DND-41 (cell line): ENCODE results near the gene CSF3.

Experiments used
- ATAC-seq: fragments of 200-7000 bp; cut with Tn5 transposase; 3 replicates; pipeline ENCODE4 v1.9.1; 2021; ENCODE audit warnings: low read depth; ENCODE audit not compliant: insufficient read depth
- DNase-seq: peaks from one replicate; pipeline ENCODE4 v3.0.0-alpha.2; 2020
- H2AFZ ChIP-seq: 2 replicates; pipeline ENCODE4 v1.6.0; 2012; ENCODE audit warnings: low read depth, low read length
- H3K27ac ChIP-seq: 2 replicates; pipeline ENCODE4 v1.5.1; 2012; ENCODE audit warnings: low read length, inconsistent platforms
- H3K27me3 ChIP-seq: fragments of 200-600 bp; sonication (generic); 2 replicates; pipeline ENCODE4 v1.6.0; 2012; ENCODE audit warnings: low read length, mild to moderate bottlenecking, inconsistent platforms; ENCODE audit not compliant: insufficient read depth, poor library complexity
- H3K36me3 ChIP-seq: 2 replicates; pipeline ENCODE4 v1.5.1; 2012; ENCODE audit warnings: low read length, inconsistent platforms; ENCODE audit not compliant: insufficient read depth
- H3K4me1 ChIP-seq: 2 replicates; pipeline ENCODE4 v1.5.1; 2012; ENCODE audit warnings: mild to moderate bottlenecking, low read length; ENCODE audit not compliant: insufficient read depth
- H3K4me2 ChIP-seq: 2 replicates; pipeline ENCODE4 v1.6.0; 2012; ENCODE audit warnings: mild to moderate bottlenecking, moderate library complexity, low read length, inconsistent platforms; ENCODE audit not compliant: insufficient read depth
- H3K4me3 ChIP-seq, 2 experiments: fragments of 200-600 bp in 1 of 2; shearing (Covaris generic) in 1 of 2; 2 replicates each; pipeline ENCODE4 v1.5.1; 2012 to 2016; ENCODE audit warnings: inconsistent platforms in 2 of 2, low read length in 2 of 2, mild to moderate bottlenecking in 2 of 2, low read depth in 1 of 2, moderate library complexity in 1 of 2
- H3K79me2 ChIP-seq: 2 replicates; pipeline ENCODE4 v1.6.0; 2012; ENCODE audit warnings: low read length, inconsistent platforms; ENCODE audit not compliant: insufficient read depth
- H3K9ac ChIP-seq: 2 replicates; pipeline ENCODE4 v1.6.0; 2012; ENCODE audit warnings: low read depth, mild to moderate bottlenecking, inconsistent platforms, low read length, moderate library complexity
- H3K9me3 ChIP-seq: 2 replicates; pipeline ENCODE4 v1.5.1; 2012; ENCODE audit warnings: low read length, moderate library complexity, mild to moderate bottlenecking, inconsistent platforms; ENCODE audit not compliant: insufficient read depth, severe bottlenecking
- H4K20me1 ChIP-seq: 2 replicates; pipeline ENCODE4 v1.6.0; 2012; ENCODE audit warnings: low read length; ENCODE audit not compliant: insufficient read depth
- EZH2 ChIP-seq: IDR thresholded peaks from 3 replicates; pipeline ENCODE4 v1.6.1; 2012; ENCODE audit warnings: borderline replicate concordance, low read depth, mild to moderate bottlenecking, moderate library complexity, low read length, inconsistent platforms; ENCODE audit not compliant: severe bottlenecking
- TF ChIP-seq, protein P1 (sequence below): IDR thresholded peaks from 2 replicates; pipeline ENCODE4 v1.5.1; 2012; ENCODE audit warnings: borderline replicate concordance, low read length, moderate library complexity, mild to moderate bottlenecking; ENCODE audit not compliant: poor library complexity, severe bottlenecking; ENCODE audit errors: extremely low read depth

Gene CSF3, protein sequence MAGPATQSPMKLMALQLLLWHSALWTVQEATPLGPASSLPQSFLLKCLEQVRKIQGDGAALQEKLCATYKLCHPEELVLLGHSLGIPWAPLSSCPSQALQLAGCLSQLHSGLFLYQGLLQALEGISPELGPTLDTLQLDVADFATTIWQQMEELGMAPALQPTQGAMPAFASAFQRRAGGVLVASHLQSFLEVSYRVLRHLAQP

DNA sequence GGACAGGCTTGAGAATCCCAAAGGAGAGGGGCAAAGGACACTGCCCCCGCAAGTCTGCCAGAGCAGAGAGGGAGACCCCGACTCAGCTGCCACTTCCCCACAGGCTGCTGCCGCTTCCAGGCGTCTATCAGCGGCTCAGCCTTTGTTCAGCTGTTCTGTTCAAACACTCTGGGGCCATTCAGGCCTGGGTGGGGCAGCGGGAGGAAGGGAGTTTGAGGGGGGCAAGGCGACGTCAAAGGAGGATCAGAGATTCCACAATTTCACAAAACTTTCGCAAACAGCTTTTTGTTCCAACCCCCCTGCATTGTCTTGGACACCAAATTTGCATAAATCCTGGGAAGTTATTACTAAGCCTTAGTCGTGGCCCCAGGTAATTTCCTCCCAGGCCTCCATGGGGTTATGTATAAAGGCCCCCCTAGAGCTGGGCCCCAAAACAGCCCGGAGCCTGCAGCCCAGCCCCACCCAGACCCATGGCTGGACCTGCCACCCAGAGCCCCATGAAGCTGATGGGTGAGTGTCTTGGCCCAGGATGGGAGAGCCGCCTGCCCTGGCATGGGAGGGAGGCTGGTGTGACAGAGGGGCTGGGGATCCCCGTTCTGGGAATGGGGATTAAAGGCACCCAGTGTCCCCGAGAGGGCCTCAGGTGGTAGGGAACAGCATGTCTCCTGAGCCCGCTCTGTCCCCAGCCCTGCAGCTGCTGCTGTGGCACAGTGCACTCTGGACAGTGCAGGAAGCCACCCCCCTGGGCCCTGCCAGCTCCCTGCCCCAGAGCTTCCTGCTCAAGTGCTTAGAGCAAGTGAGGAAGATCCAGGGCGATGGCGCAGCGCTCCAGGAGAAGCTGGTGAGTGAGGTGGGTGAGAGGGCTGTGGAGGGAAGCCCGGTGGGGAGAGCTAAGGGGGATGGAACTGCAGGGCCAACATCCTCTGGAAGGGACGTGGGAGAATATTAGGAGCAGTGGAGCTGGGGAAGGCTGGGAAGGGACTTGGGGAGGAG is at the start of gene CSF3:
Gene CSF3, plus strand, starts transcription at position 436 of the 993 bp plus-strand sequence. Its CDS starts 35 bp downstream, at position 471.
- Histone ChIP-seq H3K9ac (no peak within 1 kb of the TSS), H2AFZ (no peak within 1 kb of the TSS), H3K27ac (no peak within 1 kb of the TSS), H3K36me3 (peaks cover 16% of the 10 kb centered on the region), H3K4me2 (no peak within 1 kb of the TSS), H3K4me3 (no peak within 1 kb of the TSS), H3K9me3 (no peaks in the 10 kb centered on the region), H3K79me2 (no peaks in the 10 kb centered on the region), H3K27me3 (no peaks in the 10 kb centered on the region), H3K4me1 (peaks cover 6% of the 10 kb centered on the region), H4K20me1 (no peaks in the 10 kb centered on the region)
- DNase-seq (no peak), ATAC-seq (no peak)
- TF ChIP-seq, protein P1, sequence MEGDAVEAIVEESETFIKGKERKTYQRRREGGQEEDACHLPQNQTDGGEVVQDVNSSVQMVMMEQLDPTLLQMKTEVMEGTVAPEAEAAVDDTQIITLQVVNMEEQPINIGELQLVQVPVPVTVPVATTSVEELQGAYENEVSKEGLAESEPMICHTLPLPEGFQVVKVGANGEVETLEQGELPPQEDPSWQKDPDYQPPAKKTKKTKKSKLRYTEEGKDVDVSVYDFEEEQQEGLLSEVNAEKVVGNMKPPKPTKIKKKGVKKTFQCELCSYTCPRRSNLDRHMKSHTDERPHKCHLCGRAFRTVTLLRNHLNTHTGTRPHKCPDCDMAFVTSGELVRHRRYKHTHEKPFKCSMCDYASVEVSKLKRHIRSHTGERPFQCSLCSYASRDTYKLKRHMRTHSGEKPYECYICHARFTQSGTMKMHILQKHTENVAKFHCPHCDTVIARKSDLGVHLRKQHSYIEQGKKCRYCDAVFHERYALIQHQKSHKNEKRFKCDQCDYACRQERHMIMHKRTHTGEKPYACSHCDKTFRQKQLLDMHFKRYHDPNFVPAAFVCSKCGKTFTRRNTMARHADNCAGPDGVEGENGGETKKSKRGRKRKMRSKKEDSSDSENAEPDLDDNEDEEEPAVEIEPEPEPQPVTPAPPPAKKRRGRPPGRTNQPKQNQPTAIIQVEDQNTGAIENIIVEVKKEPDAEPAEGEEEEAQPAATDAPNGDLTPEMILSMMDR = no peak

DNA sequence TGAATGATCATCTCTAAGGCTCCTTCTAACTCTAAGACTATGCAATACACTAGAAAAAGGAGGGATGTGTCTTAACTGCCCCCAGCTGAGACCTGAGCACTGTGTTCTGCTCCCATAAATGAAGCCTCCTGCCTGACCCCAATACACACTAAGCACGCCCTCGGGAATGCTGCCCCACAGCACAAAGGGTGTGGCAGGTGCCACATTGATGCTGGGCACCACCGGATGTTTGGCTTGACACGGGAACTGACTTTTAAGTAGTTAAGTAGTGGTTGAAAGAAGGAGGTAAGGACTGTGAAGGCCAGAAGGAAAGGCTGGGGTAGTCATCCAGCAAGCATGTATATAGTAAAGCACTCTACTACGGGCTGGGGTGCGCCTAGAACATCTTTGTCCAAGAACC is 48.5 kb upstream of the CSF3 start:
- Histone ChIP-seq H4K20me1 (no peaks in the 10 kb centered on the region), H3K36me3 (no peaks in the 10 kb centered on the region), H3K4me2 (no peak overlapping the region), H3K9ac (no peak overlapping the region), H3K4me3 (no peak overlapping the region), H2AFZ (no peak overlapping the region), H3K27me3 (peaks cover 24% of the 10 kb centered on the region), H3K9me3 (no peaks in the 10 kb centered on the region), H3K27ac (no peak overlapping the region), H3K4me1 (no peaks in the 10 kb centered on the region), H3K79me2 (no peaks in the 10 kb centered on the region)
- DNase-seq (no peak), ATAC-seq (no peak)
- no peak for TF ChIP-seq EZH2
- TF ChIP-seq, protein P1 = no peak

DNA sequence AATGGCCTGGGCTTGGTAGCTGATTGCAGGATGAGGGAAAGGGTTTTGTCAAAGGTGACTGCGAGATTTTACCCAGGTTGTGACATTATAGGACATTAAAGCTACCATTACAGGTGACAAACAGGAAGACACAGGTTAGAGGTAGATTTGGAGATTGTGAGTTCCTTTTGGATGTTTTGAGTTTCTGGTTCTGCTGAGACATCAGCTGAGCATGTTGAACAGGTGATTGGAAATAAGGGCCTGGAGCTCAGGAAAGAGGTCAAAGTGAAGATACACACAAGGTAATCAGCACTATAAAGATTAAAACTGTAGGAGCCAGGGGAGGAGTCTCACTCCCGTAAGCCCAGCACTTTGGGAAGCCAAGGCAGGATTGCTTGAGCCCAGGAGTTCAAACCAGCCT is 46.5 kb upstream of the CSF3 start:
- peaks cover 27% of the 10 kb centered on the region for H3K27me3 ChIP-seq
- no peaks in the 10 kb centered on the region for H3K36me3 ChIP-seq
- no peak overlapping the region for H3K27ac ChIP-seq
- no peak overlapping the region for H3K4me3 ChIP-seq
- H3K9ac ChIP-seq = no peak overlapping the region
- TF ChIP-seq EZH2 = no peak
- TF ChIP-seq, protein P1 = no peak
- ATAC-seq (no peak), DNase-seq (no peak)
- H3K9me3 ChIP-seq = no peaks in the 10 kb centered on the region
- H2AFZ ChIP-seq = no peak overlapping the region
- H3K4me2 ChIP-seq = no peak overlapping the region
- H3K79me2 ChIP-seq = no peaks in the 10 kb centered on the region
- H4K20me1 ChIP-seq = no peaks in the 10 kb centered on the region
- no peaks in the 10 kb centered on the region for H3K4me1 ChIP-seq
